SK-N-SH (cell line): Measurements from ENCODE around the gene NSRP1. TPM values are rescaled to one million over a fixed set of nuclear protein-coding genes. Genes with fewer than 3 reads are reported as not detected.

Experiments
- CTCF ChIA-PET: fragments of 300-600, 350-600 bp; formaldehyde crosslinking; extraction: SDS; loops from one replicate; lab custom pipeline; 2021; lab: Yijun Ruan, JAX
- POLR2A ChIA-PET: fragments of 350-600 bp; sonication (Branson Sonifier 250); formaldehyde crosslinking; extraction: SDS; loops from one replicate; lab custom pipeline; 2020; ENCODE audit warnings: antibody characterized with exemption, inconsistent platforms; lab: Yijun Ruan, JAX
- DNase-seq: peaks from one replicate; pipeline ENCODE4 v3.0.0; 2012
- H2AFZ ChIP-seq: fragments of 200-600 bp; sonication (generic); 2 replicates; pipeline ENCODE4 v1.8.1; 2016; ENCODE audit warnings: antibody characterized with exemption, mild to moderate bottlenecking, low read depth
- H3F3A ChIP-seq: fragments of 200-600 bp; sonication (generic); replicated peaks from 2 replicates; pipeline ENCODE3; 2016; ENCODE audit warnings: antibody characterized with exemption, mild to moderate bottlenecking; ENCODE audit not compliant: insufficient read depth
- H3K27ac ChIP-seq, 2 experiments: fragments of 200-500 bp in 1 of 2; fragments of 200-600 bp in 1 of 2; sonication (Bioruptor generic) in 1 of 2; sonication (generic), shearing (Covaris generic) in 1 of 2; 2 replicates each; pipeline versions ENCODE4 v1.5.1 to v1.6.1; 2014 to 2016; ENCODE audit warnings: low read depth in 2 of 2, inconsistent platforms in 1 of 2, low read length in 1 of 2, mild to moderate bottlenecking in 1 of 2, mixed read lengths in 1 of 2
- H3K27me3 ChIP-seq: fragments of 200-600 bp; sonication (generic), shearing (Covaris generic); 2 replicates; pipeline ENCODE4 v1.6.1; 2016; ENCODE audit warnings: mixed run types; ENCODE audit not compliant: insufficient read depth
- H3K36me3 ChIP-seq, 2 experiments: fragments of 200-500 bp in 1 of 2; fragments of 200-600 bp in 1 of 2; sonication (Bioruptor generic) in 1 of 2; sonication (generic) in 1 of 2; replicated peaks in 1 of 2; 2 replicates each; pipeline versions ENCODE3 to v1.5.1; 2014 to 2016; ENCODE audit warnings: low read length in 1 of 2, mild to moderate bottlenecking in 1 of 2; ENCODE audit not compliant: insufficient read depth in 2 of 2, control insufficient read depth in 1 of 2
- H3K4me1 ChIP-seq, 2 experiments: fragments of 200-500 bp in 1 of 2; fragments of 200-600 bp in 1 of 2; sonication (Bioruptor generic) in 1 of 2; sonication (generic), shearing (Covaris generic) in 1 of 2; 2 replicates each; pipeline versions ENCODE4 v1.5.1 to v1.6.1; 2014 to 2016; ENCODE audit warnings: low read depth in 1 of 2, low read length in 1 of 2, mixed run types in 1 of 2; ENCODE audit not compliant: insufficient read depth in 2 of 2, control insufficient read depth in 1 of 2
- H3K4me2 ChIP-seq: fragments of 200-600 bp; sonication (generic), shearing (Covaris generic); 2 replicates; pipeline ENCODE4 v1.6.1; 2017; ENCODE audit warnings: mixed run types
- H3K4me3 ChIP-seq, 2 experiments: fragments of 200-500 bp in 1 of 2; fragments of 200-600 bp in 1 of 2; sonication (Bioruptor generic) in 1 of 2; sonication (generic), shearing (Covaris generic) in 1 of 2; 2 replicates each; pipeline versions ENCODE4 v1.5.1 to v1.8.1; 2014 to 2016; ENCODE audit warnings: low read depth in 2 of 2, inconsistent platforms in 1 of 2, low read length in 1 of 2, mild to moderate bottlenecking in 1 of 2, mixed read lengths in 1 of 2, moderate library complexity in 1 of 2
- H3K79me2 ChIP-seq: fragments of 200-600 bp; sonication (generic); 2 replicates; pipeline ENCODE4 v1.8.1; 2017; ENCODE audit warnings: mild to moderate bottlenecking; ENCODE audit not compliant: insufficient read depth
- H3K9ac ChIP-seq: fragments of 200-600 bp; sonication (generic); 2 replicates; pipeline ENCODE4 v1.6.1; 2017; ENCODE audit warnings: mixed run types
- H3K9me2 ChIP-seq: fragments of 200-600 bp; sonication (generic); 2 replicates; pipeline ENCODE4 v1.6.1; 2017; ENCODE audit warnings: mixed run types
- H3K9me3 ChIP-seq: fragments of 200-600 bp; sonication (generic); 2 replicates; pipeline ENCODE4 v1.6.1; 2017; ENCODE audit warnings: mixed run types, mild to moderate bottlenecking, moderate library complexity
- H4K20me1 ChIP-seq: fragments of 200-600 bp; sonication (generic); 2 replicates; pipeline ENCODE4 v1.6.1; 2017; ENCODE audit warnings: mild to moderate bottlenecking, mixed run types; ENCODE audit not compliant: insufficient read depth
- CHD2 ChIP-seq: fragments of 150-350 bp; IDR thresholded peaks from 2 replicates; pipeline ENCODE4 v1.6.1; 2018; ENCODE audit warnings: low read length; ENCODE audit not compliant: partially characterized antibody
- ELF1 ChIP-seq: IDR thresholded peaks from 2 replicates; pipeline ENCODE4 v1.4.0; 2012
- EP300 ChIP-seq, 2 experiments: IDR thresholded peaks; 2 replicates each; pipeline versions ENCODE4 v1.4.0 to v1.6.1; 2012; ENCODE audit warnings: borderline replicate concordance in 1 of 2, low read depth in 1 of 2, low read length in 1 of 2
- EZH2phosphoT487 ChIP-seq: fragments of 200-600 bp; sonication (generic); IDR thresholded peaks from 2 replicates; pipeline ENCODE4 v1.6.1; 2017; ENCODE audit warnings: low read depth, mixed run types, mild to moderate bottlenecking, antibody characterized with exemption, moderate library complexity, borderline replicate concordance
- FOSL2 ChIP-seq: IDR thresholded peaks from 2 replicates; pipeline ENCODE4 v1.4.0; 2012; ENCODE audit warnings: low read depth, mild to moderate bottlenecking, moderate library complexity, borderline replicate concordance
- FOXJ3 ChIP-seq: sonication (generic); formaldehyde crosslinking; IDR thresholded peaks from 2 replicates; pipeline ENCODE4 v1.5.1; 2020; ENCODE audit warnings: mild to moderate bottlenecking, missing genetic modification reagents
- POLR2AphosphoS5 ChIP-seq: IDR thresholded peaks from 2 replicates; pipeline ENCODE4 v1.6.1; 2012; ENCODE audit warnings: low read depth, low read length
- RCOR1 ChIP-seq: fragments of 150-350 bp; IDR thresholded peaks from 2 replicates; pipeline ENCODE4 v1.6.1; 2017; ENCODE audit warnings: antibody characterized with exemption, low read length
- RXRA ChIP-seq: IDR thresholded peaks from 2 replicates; pipeline ENCODE4 v1.4.0; 2012; ENCODE audit warnings: low read depth, mild to moderate bottlenecking, borderline replicate concordance
- SIN3A ChIP-seq: IDR thresholded peaks from 2 replicates; pipeline ENCODE4 v1.6.1; 2012; ENCODE audit warnings: low read depth, mild to moderate bottlenecking, low read length, moderate library complexity, borderline replicate concordance
- TAF1 ChIP-seq: IDR thresholded peaks from 2 replicates; pipeline ENCODE4 v1.6.1; 2012; ENCODE audit warnings: low read depth, mild to moderate bottlenecking, low read length, moderate library complexity, borderline replicate concordance
- TEAD4 ChIP-seq: IDR thresholded peaks from 2 replicates; pipeline ENCODE4 v1.4.0; 2012; ENCODE audit warnings: mild to moderate bottlenecking, borderline replicate concordance; ENCODE audit not compliant: insufficient read depth
- WGBS: methylation state at CpG from one replicate; pipeline ENCODE4 v1.1.6; 2017; ENCODE audit warnings: low lambda C conversion rate; 5-methylcytosine and 5-hydroxymethylcytosine counted together
- polyA plus RNA-seq, 3 experiments: library from polyadenylated mRNA; depleted of rRNA; stranded (reverse); fragments of >200 nt; gene quantifications; 2 replicates each; pipeline ENCODE4 v1.2.3, GENCODE V29; 2012
- TF ChIP-seq, protein P1 (sequence below): IDR thresholded peaks from 2 replicates; pipeline ENCODE4 v1.4.0; 2012; ENCODE audit warnings: low read depth, borderline replicate concordance
- TF ChIP-seq, protein P2 (sequence below): fragments of 150-350 bp; IDR thresholded peaks from 2 replicates; pipeline ENCODE4 v1.6.1; 2016; ENCODE audit warnings: mild to moderate bottlenecking, low read depth, low read length
- TF ChIP-seq, protein P3 (sequence below): IDR thresholded peaks from 2 replicates; pipeline ENCODE4 v1.4.0; 2012; ENCODE audit warnings: low read depth
- TF ChIP-seq, protein P4 (sequence below): IDR thresholded peaks from 2 replicates; pipeline ENCODE4; 2012
- TF ChIP-seq, protein P5 (sequence below): fragments of 200-600 bp; sonication (generic); IDR thresholded peaks from 2 replicates; pipeline ENCODE4 v1.6.1; 2017; ENCODE audit warnings: antibody characterized with exemption, mild to moderate bottlenecking, moderate library complexity
- TF ChIP-seq, protein P6 (sequence below): fragments of 150-350 bp; IDR thresholded peaks from 2 replicates; pipeline ENCODE4 v1.6.1; 2017; ENCODE audit warnings: antibody characterized with exemption, low read length, low read depth, borderline replicate concordance

The NSRP1 gene
- polyA plus RNA-seq, 1 of the 3 experiments (the other 2 are of a cell fraction): 10.8 TPM

DNA sequence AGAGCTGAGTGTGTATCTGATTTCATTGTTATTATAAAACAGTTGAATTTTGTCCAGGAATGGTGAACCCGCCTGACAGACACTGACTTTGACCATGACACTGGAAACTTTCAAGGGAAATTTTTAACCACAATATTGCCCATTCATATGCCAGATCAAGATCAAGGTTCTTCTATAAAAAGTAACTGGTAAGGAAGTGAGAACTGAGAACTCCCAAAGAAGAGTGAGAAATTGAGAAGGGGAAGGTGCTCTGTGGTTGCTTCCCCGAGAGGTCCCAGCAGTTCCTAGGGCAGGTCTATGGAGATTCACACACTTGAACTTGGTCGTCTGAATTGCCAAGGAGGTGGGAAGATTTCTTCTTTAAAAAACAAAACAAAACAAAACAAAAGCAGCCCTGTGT, 91.6 kb downstream of the NSRP1 start:
- H3K4me2 ChIP-seq: no peak overlapping the region
- H3K79me2 ChIP-seq: no peaks in the 10 kb centered on the region
- no peaks in the 10 kb centered on the region for H4K20me1 ChIP-seq
- H3K4me1 ChIP-seq: no peaks in the 10 kb centered on the region
- H3F3A ChIP-seq: no peaks in the 10 kb centered on the region
- POLR2A ChIA-PET: no interaction called here
- H3K27ac ChIP-seq: no peak overlapping the region
- H2AFZ ChIP-seq: no peak overlapping the region
- no peak for DNase-seq
- no peaks in the 10 kb centered on the region for H3K9me3 ChIP-seq
- TF ChIP-seq FOSL2: no peak
- TF ChIP-seq, protein P1, sequence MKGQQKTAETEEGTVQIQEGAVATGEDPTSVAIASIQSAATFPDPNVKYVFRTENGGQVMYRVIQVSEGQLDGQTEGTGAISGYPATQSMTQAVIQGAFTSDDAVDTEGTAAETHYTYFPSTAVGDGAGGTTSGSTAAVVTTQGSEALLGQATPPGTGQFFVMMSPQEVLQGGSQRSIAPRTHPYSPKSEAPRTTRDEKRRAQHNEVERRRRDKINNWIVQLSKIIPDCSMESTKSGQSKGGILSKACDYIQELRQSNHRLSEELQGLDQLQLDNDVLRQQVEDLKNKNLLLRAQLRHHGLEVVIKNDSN: no peak
- no peak for TF ChIP-seq POLR2AphosphoS5
- TF ChIP-seq EP300 (IDR thresholded peaks at IDR 0.05; ENCODE audit: borderline replicate concordance in 1 of 2, low read depth in 1 of 2, low read length in 1 of 2): no peak
- no peak for TF ChIP-seq SIN3A
- no peak for TF ChIP-seq EZH2phosphoT487
- TF ChIP-seq, all 33 proteins: peak for 0
- no peaks in the 10 kb centered on the region for H3K36me3 ChIP-seq
- no peak overlapping the region for H3K4me3 ChIP-seq
- no peaks in the 10 kb centered on the region for H3K9me2 ChIP-seq
- no peak overlapping the region for H3K9ac ChIP-seq
- 58% methylated on average over 3 of the region's 3 CpGs for WGBS
- CTCF ChIA-PET: no interaction called here
- H3K27me3 ChIP-seq: no peaks in the 10 kb centered on the region

DNA sequence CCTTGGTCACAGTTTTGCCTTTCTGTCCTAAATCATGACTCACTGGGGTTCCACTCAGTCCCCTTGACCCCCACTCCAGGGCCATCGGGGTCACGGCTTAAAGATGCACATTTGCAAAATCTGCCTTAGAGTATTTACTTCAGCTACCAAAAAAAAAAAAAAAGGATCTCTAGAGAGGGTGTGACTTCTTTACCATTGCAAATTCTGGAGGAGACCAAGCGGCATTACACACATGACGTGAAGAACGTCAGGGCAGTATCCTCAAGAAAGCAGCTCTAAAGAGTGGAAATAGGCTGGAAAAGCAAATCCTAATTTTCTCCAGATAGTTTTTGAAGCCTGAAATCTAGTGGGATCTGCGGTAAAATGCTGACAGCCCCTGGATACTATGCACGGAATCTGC, 93.3 kb downstream of the NSRP1 start:
- DNase-seq: no peak
- WGBS: 93% methylated on average over 7 of the region's 7 CpGs
- H3K4me2 ChIP-seq: no peak overlapping the region
- TF ChIP-seq, protein P2, sequence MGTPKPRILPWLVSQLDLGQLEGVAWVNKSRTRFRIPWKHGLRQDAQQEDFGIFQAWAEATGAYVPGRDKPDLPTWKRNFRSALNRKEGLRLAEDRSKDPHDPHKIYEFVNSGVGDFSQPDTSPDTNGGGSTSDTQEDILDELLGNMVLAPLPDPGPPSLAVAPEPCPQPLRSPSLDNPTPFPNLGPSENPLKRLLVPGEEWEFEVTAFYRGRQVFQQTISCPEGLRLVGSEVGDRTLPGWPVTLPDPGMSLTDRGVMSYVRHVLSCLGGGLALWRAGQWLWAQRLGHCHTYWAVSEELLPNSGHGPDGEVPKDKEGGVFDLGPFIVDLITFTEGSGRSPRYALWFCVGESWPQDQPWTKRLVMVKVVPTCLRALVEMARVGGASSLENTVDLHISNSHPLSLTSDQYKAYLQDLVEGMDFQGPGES: no peak
- no peak for TF ChIP-seq SIN3A
- TF ChIP-seq RCOR1: no peak
- no peak for TF ChIP-seq POLR2AphosphoS5
- TF ChIP-seq RXRA: no peak
- TF ChIP-seq TEAD4: no peak
- no peak for TF ChIP-seq ELF1
- no peak for TF ChIP-seq EP300 (IDR thresholded peaks at IDR 0.05; ENCODE audit: borderline replicate concordance in 1 of 2, low read depth in 1 of 2, low read length in 1 of 2)
- TF ChIP-seq FOXJ3 (CRISPR knock-in tag): no peak
- TF ChIP-seq, protein P1: no peak
- TF ChIP-seq, protein P3, sequence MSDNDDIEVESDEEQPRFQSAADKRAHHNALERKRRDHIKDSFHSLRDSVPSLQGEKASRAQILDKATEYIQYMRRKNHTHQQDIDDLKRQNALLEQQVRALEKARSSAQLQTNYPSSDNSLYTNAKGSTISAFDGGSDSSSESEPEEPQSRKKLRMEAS: no peak
- TF ChIP-seq, protein P4, sequence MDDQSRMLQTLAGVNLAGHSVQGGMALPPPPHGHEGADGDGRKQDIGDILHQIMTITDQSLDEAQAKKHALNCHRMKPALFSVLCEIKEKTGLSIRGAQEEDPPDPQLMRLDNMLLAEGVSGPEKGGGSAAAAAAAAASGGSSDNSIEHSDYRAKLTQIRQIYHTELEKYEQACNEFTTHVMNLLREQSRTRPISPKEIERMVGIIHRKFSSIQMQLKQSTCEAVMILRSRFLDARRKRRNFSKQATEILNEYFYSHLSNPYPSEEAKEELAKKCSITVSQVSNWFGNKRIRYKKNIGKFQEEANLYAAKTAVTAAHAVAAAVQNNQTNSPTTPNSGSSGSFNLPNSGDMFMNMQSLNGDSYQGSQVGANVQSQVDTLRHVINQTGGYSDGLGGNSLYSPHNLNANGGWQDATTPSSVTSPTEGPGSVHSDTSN: no peak
- TF ChIP-seq, protein P5, sequence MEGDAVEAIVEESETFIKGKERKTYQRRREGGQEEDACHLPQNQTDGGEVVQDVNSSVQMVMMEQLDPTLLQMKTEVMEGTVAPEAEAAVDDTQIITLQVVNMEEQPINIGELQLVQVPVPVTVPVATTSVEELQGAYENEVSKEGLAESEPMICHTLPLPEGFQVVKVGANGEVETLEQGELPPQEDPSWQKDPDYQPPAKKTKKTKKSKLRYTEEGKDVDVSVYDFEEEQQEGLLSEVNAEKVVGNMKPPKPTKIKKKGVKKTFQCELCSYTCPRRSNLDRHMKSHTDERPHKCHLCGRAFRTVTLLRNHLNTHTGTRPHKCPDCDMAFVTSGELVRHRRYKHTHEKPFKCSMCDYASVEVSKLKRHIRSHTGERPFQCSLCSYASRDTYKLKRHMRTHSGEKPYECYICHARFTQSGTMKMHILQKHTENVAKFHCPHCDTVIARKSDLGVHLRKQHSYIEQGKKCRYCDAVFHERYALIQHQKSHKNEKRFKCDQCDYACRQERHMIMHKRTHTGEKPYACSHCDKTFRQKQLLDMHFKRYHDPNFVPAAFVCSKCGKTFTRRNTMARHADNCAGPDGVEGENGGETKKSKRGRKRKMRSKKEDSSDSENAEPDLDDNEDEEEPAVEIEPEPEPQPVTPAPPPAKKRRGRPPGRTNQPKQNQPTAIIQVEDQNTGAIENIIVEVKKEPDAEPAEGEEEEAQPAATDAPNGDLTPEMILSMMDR: no peak
- no peak for TF ChIP-seq CHD2
- TF ChIP-seq, protein P6, sequence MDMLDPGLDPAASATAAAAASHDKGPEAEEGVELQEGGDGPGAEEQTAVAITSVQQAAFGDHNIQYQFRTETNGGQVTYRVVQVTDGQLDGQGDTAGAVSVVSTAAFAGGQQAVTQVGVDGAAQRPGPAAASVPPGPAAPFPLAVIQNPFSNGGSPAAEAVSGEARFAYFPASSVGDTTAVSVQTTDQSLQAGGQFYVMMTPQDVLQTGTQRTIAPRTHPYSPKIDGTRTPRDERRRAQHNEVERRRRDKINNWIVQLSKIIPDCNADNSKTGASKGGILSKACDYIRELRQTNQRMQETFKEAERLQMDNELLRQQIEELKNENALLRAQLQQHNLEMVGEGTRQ: no peak
- TF ChIP-seq TAF1: no peak
- H4K20me1 ChIP-seq: no peaks in the 10 kb centered on the region
- no peak overlapping the region for H2AFZ ChIP-seq
- no peak overlapping the region for H3K4me3 ChIP-seq
- no peaks in the 10 kb centered on the region for H3K36me3 ChIP-seq
- no peaks in the 10 kb centered on the region for H3K4me1 ChIP-seq
- H3K9me2 ChIP-seq: no peaks in the 10 kb centered on the region
- no peaks in the 10 kb centered on the region for H3K9me3 ChIP-seq
- POLR2A ChIA-PET: no interaction called here
- H3K79me2 ChIP-seq: no peaks in the 10 kb centered on the region
- no peaks in the 10 kb centered on the region for H3K27me3 ChIP-seq
- H3F3A ChIP-seq: no peaks in the 10 kb centered on the region
- no peak overlapping the region for H3K27ac ChIP-seq
- no peak overlapping the region for H3K9ac ChIP-seq
- CTCF ChIA-PET: no interaction called here
